Thyroid gland (tissue), 4 donors: ENCODE measurements around the gene NDUFV1.

ENCODE experiments used
- POLR2A ChIP-seq, 2 donors: fragments of 450-650 bp; IDR thresholded peaks; one replicate each; pipeline ENCODE4 v1.6.1; 2017; ENCODE audit warnings: antibody characterized with exemption in 2 of 2, mild to moderate bottlenecking in 2 of 2, moderate library complexity in 1 of 2
- TF ChIP-seq, protein P1 (sequence below), 6 experiments: fragments of 200-600 bp in 3 of 6; fragments of 450-650 bp in 3 of 6; sonication (generic) in 3 of 6; IDR thresholded peaks; one replicate each; pipeline ENCODE4 v1.5.1; 2016 to 2019; ENCODE audit warnings: antibody characterized with exemption in 6 of 6, mild to moderate bottlenecking in 2 of 6, inconsistent platforms in 1 of 6, moderate library complexity in 1 of 6

DNA sequence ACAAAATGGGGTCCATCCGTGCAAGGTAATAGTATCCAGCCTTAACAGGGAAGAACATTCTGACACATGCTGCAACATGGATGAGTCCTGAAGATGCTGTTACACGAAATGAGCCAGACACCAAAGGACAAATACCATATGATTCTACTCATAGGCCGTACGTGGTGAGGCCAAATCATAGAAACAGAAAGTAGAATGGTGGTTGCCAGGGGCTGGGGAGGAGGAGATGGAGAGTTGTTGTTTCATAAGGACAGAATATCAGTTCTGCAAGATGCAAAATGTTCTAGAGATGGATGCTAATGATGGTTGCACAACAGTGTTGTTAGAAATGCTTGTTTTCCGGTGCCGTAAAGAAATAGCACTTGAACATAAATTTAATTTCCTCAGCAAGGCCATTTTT is 30.2 kb downstream of the NDUFV1 start:
- TF ChIP-seq, protein P1, sequence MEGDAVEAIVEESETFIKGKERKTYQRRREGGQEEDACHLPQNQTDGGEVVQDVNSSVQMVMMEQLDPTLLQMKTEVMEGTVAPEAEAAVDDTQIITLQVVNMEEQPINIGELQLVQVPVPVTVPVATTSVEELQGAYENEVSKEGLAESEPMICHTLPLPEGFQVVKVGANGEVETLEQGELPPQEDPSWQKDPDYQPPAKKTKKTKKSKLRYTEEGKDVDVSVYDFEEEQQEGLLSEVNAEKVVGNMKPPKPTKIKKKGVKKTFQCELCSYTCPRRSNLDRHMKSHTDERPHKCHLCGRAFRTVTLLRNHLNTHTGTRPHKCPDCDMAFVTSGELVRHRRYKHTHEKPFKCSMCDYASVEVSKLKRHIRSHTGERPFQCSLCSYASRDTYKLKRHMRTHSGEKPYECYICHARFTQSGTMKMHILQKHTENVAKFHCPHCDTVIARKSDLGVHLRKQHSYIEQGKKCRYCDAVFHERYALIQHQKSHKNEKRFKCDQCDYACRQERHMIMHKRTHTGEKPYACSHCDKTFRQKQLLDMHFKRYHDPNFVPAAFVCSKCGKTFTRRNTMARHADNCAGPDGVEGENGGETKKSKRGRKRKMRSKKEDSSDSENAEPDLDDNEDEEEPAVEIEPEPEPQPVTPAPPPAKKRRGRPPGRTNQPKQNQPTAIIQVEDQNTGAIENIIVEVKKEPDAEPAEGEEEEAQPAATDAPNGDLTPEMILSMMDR (IDR thresholded peaks at IDR 0.05) = no peak
- TF ChIP-seq POLR2A (IDR thresholded peaks at IDR 0.05) = no peak
